DMS79 treated with DMSO at 0.1 percent for 48 hours (cell line): ENCODE measurements around the gene TACC2.
"Not testable (repeated sequence)": the region's sequence is repeated elsewhere in the genome, so short reads cannot be mapped to it uniquely, and the experiment has no call there.

Source experiments
- DNase-seq: peaks from one replicate; lab custom pipeline; 2025; lab: John Stamatoyannopoulos, UW

TACC2 gene

DNA sequence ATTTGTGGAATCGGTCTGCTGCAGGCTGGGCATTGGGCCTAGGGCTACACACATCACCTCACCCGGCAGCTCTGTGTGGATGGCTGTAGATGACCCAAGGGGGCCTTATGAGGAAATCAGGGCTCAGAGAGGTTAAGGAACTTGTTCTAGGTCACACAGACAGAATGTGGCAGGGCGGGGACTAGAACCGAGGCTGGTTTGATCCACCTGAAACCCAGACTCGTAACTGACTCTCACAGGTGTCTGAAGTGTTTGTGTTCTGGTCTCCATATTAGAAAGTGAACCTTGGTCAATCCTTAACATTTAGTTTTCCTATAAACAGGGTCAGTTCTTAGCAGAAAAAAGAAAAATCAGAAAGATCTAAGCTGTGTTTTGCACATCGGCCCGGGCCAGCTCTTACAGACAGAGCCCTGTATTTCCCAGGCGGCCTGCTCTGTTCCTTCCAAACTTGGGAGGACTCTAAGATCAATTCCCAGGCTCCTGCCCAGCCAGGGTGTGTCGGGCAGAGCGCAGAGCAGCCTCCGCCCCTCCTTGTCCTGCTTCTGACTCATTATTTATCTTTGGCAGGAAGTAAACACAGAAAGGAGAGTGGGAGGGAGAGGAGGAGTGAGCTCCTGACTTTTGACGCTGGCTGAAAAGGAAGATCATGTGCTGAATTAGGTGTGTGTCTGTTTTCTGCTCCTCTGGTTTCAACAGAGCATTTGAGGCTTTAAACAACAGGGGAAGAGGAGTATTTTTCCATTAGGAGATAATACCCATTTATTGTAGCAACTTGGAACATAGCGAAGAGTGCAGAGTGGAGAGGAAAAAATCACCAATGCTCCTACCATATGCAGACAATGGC, 74.1 kb downstream of the TACC2 start:
- peak; percentile 30 for DNase-seq

DNA sequence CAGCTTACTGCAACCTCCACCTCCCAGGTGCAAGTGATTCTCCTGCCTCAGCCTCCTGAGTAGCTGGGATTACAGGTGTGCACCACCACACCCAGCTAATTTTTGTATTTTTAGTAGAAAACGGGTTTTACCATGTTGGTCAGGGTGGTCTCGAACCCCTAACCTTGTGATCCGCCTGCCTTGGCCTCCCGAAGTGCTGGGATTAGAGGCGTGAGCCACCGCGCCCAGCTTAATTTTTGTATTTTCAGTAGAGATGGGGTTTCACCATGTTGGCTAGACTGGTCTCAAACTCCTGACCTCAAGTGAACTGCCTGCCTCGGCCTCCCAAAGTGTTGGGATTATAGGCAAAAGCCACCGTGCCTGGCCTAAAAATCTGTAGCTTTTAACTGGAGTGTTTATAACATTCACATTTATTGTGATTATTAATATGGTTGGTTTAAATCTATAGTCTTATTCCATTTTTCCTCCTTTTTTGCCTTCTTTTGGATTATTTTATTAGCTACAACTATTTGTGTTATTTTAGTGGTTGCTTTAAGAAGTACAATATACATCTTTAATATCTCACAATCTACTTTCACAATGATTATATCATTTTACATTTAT, 77.5 kb downstream of the TACC2 start:
- DNase-seq = not testable (repeated sequence)

DNA sequence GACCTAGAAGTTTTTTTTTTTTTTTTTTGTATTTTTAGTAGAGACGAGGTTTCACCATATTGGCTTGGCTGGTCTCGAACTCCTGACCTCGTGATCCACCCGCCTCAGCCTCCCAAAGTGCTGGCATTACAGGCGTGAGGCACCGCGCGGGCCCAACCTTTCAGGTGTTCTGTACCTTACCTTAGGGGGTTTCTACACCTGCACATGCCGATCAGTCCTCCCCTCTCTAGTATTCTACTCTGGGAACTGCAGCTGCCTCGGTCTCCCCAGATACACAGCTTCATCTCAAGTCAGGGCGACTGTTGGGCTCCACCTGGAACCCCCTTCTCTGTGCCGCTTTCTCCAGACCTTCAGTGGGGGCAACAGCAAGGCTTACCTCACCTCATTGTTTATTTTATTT, 79.9 kb downstream of the TACC2 start:
- DNase-seq = no peak

GRCh38 chr10:122072491-122072890, 83.5 kb downstream of the TACC2 start:
- no peak for DNase-seq

DNA sequence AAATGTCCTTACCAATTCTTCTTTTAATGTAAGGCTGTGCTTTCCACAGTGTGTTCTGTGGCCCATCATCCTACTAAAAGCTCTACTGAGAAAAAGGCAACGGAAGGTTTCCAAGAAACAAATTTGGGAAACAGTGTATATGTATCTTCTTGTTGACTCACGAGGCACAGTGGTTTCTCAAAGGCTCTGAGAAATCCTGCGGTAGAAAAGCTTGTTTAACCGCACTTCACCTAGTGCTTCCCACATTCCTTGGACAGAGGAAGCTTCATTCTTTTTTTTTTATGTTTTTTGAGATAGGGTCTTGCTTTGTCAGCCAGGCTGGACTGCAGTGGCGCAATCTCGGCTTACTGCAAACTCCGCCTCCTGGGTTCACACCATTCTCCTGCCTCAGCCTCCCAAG, 84.5 kb downstream of the TACC2 start:
- no peak for DNase-seq

DNA sequence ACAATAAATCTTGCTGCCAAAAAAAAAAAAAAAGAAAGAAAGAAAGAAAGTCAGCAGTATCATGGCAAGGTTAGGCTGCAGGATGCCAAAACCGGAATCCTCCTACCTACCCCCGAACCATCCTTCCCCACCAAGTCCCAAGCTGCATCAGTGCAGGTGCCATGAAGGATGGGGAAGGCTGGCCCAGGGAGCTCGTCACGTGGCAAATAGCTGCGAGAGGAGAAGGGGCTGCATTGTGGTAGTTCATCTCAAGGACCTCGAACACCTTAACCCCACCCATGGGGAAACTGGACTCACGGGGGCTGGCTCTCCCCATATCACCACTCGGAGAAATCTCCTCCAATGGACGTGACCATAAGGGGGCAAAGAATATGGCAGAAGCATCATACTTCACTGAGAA, 86.2 kb downstream of the TACC2 start:
- no peak for DNase-seq

DNA sequence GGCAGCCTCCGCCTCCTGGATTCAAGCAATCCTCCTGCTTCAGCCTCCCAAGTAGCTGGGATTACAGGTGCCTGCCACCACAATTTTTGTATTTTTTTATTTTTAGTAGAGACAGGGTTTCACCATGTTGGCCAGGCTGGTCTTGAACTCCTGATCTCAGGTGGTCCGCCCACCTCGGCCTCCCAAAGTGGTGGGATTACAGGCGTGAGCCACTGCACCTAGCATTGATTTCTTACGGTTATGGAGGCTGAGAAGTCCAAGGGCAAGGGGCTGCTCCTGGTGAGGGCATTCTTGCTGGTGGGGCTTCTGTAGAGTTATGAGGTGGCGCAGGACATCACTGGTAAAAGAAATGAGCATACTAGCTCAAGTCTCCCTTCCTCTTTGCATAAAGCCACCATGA, 86.9 kb downstream of the TACC2 start:
- not testable (repeated sequence) for DNase-seq

- DNase-seq = no peak
Measured at GRCh38 chr10:122077311-122077875, 88.4 kb downstream of the TACC2 start.

GRCh38 chr10:122078326-122078725, 89.4 kb downstream of the TACC2 start:
- DNase-seq = no peak

GRCh38 chr10:122078965-122079795, 90.2 kb downstream of the TACC2 start:
- DNase-seq = peak; percentile 16

- DNase-seq = no peak
Measured at GRCh38 chr10:122082616-122083477, 93.9 kb downstream of the TACC2 start.

- DNase-seq = no peak
Measured at GRCh38 chr10:122083478-122084025, 94.6 kb downstream of the TACC2 start.

GRCh38 chr10:122084286-122085041, 95.5 kb downstream of the TACC2 start:
- no peak for DNase-seq

- DNase-seq = no peak
Measured at GRCh38 chr10:122085423-122085911, 96.5 kb downstream of the TACC2 start.

- DNase-seq = no peak
Measured at GRCh38 chr10:122086416-122087240, 97.7 kb downstream of the TACC2 start.

- DNase-seq = no peak
Measured at GRCh38 chr10:122087436-122087835, 98.5 kb downstream of the TACC2 start.

GRCh38 chr10:122089311-122090017, 100.5 kb downstream of the TACC2 start:
- no peak for DNase-seq

DNA sequence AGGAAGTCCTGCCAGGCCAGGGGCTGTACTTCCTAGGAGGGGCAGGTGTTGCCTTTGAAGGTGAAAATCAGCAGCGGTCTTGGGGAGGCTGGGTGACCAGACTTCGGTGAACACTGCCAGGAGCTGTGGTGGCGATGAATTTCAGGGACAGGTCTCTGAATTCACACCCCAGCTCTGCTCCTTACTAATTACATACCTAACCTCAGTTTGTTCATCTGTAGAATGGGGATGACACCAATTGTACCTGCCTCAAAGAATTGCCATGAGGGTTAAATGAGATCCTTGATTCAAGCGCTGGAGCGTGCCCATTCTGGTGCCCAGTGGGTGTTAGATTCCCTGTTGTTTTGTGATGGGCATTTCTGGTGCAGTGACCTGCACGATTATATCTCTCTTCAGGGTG, 102.8 kb downstream of the TACC2 start:
- DNase-seq = no peak

DNA sequence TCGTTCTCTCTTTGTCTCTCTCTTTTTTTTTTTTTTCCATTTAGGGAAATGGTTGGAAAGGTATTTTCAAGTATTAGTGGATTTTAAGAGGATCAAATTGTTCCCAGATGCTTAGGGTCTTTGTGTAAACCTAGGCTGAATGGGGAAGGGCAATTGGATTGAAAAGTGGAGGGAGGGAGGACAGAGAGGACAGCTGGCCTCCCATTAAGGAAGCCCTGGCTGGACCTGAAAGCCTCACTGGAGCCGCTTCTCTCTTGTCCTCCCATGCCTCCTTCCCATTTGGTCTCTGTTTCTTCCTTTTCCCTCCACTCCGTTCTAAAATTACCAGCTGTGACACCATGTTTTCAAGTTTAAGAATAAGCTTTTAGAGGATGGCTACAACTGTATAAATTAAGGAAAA, 104.1 kb downstream of the TACC2 start:
- DNase-seq = no peak
